ENCODE results near the gene FFAR3.

FFAR3 gene

GRCh38 chr19:35381926-35382325, 23.7 kb downstream of the FFAR3 start:
- H3K27ac ChIP-seq (ENCODE audit: low read length), result no peak overlapping the region

GRCh38 chr19:35383536-35383935, 25.3 kb downstream of the FFAR3 start:
- H3K36me3 ChIP-seq (ENCODE audit: control insufficient read depth in 1 of 2, insufficient read depth in 2 of 2, low read length in 2 of 2), result no peaks in the 10 kb centered on the region
- H3K27ac ChIP-seq (ENCODE audit: low read length), result no peak overlapping the region
- no peak overlapping the region for H3K4me3 ChIP-seq (ENCODE audit: low read depth in 1 of 2, low read length in 2 of 2)
- H3K27me3 ChIP-seq (ENCODE audit: low read depth, low read length), result no peaks in the 10 kb centered on the region
- H3K9me3 ChIP-seq (ENCODE audit: control insufficient read depth in 1 of 2, low read length in 2 of 2), result no peaks in the 10 kb centered on the region
- H3K4me1 ChIP-seq (ENCODE audit: control insufficient read depth in 1 of 2, insufficient read depth in 2 of 2, low read length in 2 of 2), result peaks cover 0 to 12% of the 10 kb centered on the region in 2 donors

More at GRCh38 chr19:35381926-35382325, 23.7 kb downstream of the FFAR3 start:
- Histone ChIP-seq H3K4me3 (ENCODE audit: low read depth in 1 of 2, low read length in 2 of 2) (no peak overlapping the region), H3K9me3 (ENCODE audit: control insufficient read depth in 1 of 2, low read length in 2 of 2) (no peaks in the 10 kb centered on the region), H3K36me3 (ENCODE audit: control insufficient read depth in 1 of 2, insufficient read depth in 2 of 2, low read length in 2 of 2) (no peaks in the 10 kb centered on the region), H3K4me1 (ENCODE audit: control insufficient read depth in 1 of 2, insufficient read depth in 2 of 2, low read length in 2 of 2) (peaks cover 0 to 12% of the 10 kb centered on the region in 2 donors), H3K27me3 (ENCODE audit: low read depth, low read length) (no peaks in the 10 kb centered on the region)

GRCh38 chr19:35388277-35389054, 30.2 kb downstream of the FFAR3 start:
- H3K27me3 ChIP-seq (ENCODE audit: low read depth, low read length), result no peaks in the 10 kb centered on the region
- no peak overlapping the region for H3K27ac ChIP-seq (ENCODE audit: low read length)
- no peak overlapping the region for H3K4me3 ChIP-seq (ENCODE audit: low read depth in 1 of 2, low read length in 2 of 2)
- H3K36me3 ChIP-seq (ENCODE audit: control insufficient read depth in 1 of 2, insufficient read depth in 2 of 2, low read length in 2 of 2), result no peaks in the 10 kb centered on the region
- no peaks in the 10 kb centered on the region for H3K4me1 ChIP-seq (ENCODE audit: control insufficient read depth in 1 of 2, insufficient read depth in 2 of 2, low read length in 2 of 2)
- no peaks in the 10 kb centered on the region for H3K9me3 ChIP-seq (ENCODE audit: control insufficient read depth in 1 of 2, low read length in 2 of 2)

- no peaks in the 10 kb centered on the region for H3K9me3 ChIP-seq (ENCODE audit: control insufficient read depth in 1 of 2, low read length in 2 of 2)
- no peak overlapping the region for H3K4me3 ChIP-seq (ENCODE audit: low read depth in 1 of 2, low read length in 2 of 2)
- H3K27ac ChIP-seq (ENCODE audit: low read length), result no peak overlapping the region
- H3K4me1 ChIP-seq (ENCODE audit: control insufficient read depth in 1 of 2, insufficient read depth in 2 of 2, low read length in 2 of 2), result no peaks in the 10 kb centered on the region
- no peaks in the 10 kb centered on the region for H3K27me3 ChIP-seq (ENCODE audit: low read depth, low read length)
- H3K36me3 ChIP-seq (ENCODE audit: control insufficient read depth in 1 of 2, insufficient read depth in 2 of 2, low read length in 2 of 2), result no peaks in the 10 kb centered on the region
Measured at GRCh38 chr19:35389192-35389861, 31.1 kb downstream of the FFAR3 start.

- Histone ChIP-seq H3K27ac (ENCODE audit: low read length) (no peak overlapping the region), H3K4me1 (ENCODE audit: control insufficient read depth in 1 of 2, insufficient read depth in 2 of 2, low read length in 2 of 2) (peaks cover 0 to 7% of the 10 kb centered on the region in 2 donors)
Measured at GRCh38 chr19:35392742-35393715, 34.8 kb downstream of the FFAR3 start.

GRCh38 chr19:35395382-35396199, 37.3 kb downstream of the FFAR3 start:
- H3K27me3 ChIP-seq (ENCODE audit: low read depth, low read length), result no peaks in the 10 kb centered on the region
- H3K36me3 ChIP-seq (ENCODE audit: control insufficient read depth in 1 of 2, insufficient read depth in 2 of 2, low read length in 2 of 2), result no peaks in the 10 kb centered on the region
- H3K27ac ChIP-seq (ENCODE audit: low read length), result no peak overlapping the region
- peaks cover 0 to 7% of the 10 kb centered on the region in 2 donors for H3K4me1 ChIP-seq (ENCODE audit: control insufficient read depth in 1 of 2, insufficient read depth in 2 of 2, low read length in 2 of 2)
- H3K9me3 ChIP-seq (ENCODE audit: control insufficient read depth in 1 of 2, low read length in 2 of 2), result no peaks in the 10 kb centered on the region
- H3K4me3 ChIP-seq (ENCODE audit: low read depth in 1 of 2, low read length in 2 of 2), result no peak overlapping the region

More at GRCh38 chr19:35392742-35393715, 34.8 kb downstream of the FFAR3 start:
- no peaks in the 10 kb centered on the region for H3K27me3 ChIP-seq (ENCODE audit: low read depth, low read length)
- H3K4me3 ChIP-seq (ENCODE audit: low read depth in 1 of 2, low read length in 2 of 2), result no peak overlapping the region
- H3K9me3 ChIP-seq (ENCODE audit: control insufficient read depth in 1 of 2, low read length in 2 of 2), result no peaks in the 10 kb centered on the region
- no peaks in the 10 kb centered on the region for H3K36me3 ChIP-seq (ENCODE audit: control insufficient read depth in 1 of 2, insufficient read depth in 2 of 2, low read length in 2 of 2)

- Histone ChIP-seq H3K9me3 (ENCODE audit: control insufficient read depth in 1 of 2, low read length in 2 of 2) (no peaks in the 10 kb centered on the region), H3K27ac (ENCODE audit: low read length) (no peak overlapping the region), H3K4me1 (ENCODE audit: control insufficient read depth in 1 of 2, insufficient read depth in 2 of 2, low read length in 2 of 2) (peaks cover 0 to 7% of the 10 kb centered on the region in 2 donors), H3K27me3 (ENCODE audit: low read depth, low read length) (no peaks in the 10 kb centered on the region), H3K36me3 (ENCODE audit: control insufficient read depth in 1 of 2, insufficient read depth in 2 of 2, low read length in 2 of 2) (no peaks in the 10 kb centered on the region), H3K4me3 (ENCODE audit: low read depth in 1 of 2, low read length in 2 of 2) (no peak overlapping the region)
Measured at GRCh38 chr19:35396240-35396885, 38.1 kb downstream of the FFAR3 start.

GRCh38 chr19:35397064-35397463, 38.8 kb downstream of the FFAR3 start:
- Histone ChIP-seq H3K27me3 (ENCODE audit: low read depth, low read length) (no peaks in the 10 kb centered on the region), H3K4me1 (ENCODE audit: control insufficient read depth in 1 of 2, insufficient read depth in 2 of 2, low read length in 2 of 2) (peaks cover 0 to 7% of the 10 kb centered on the region in 2 donors), H3K9me3 (ENCODE audit: control insufficient read depth in 1 of 2, low read length in 2 of 2) (no peaks in the 10 kb centered on the region), H3K4me3 (ENCODE audit: low read depth in 1 of 2, low read length in 2 of 2) (no peak overlapping the region), H3K27ac (ENCODE audit: low read length) (no peak overlapping the region), H3K36me3 (ENCODE audit: control insufficient read depth in 1 of 2, insufficient read depth in 2 of 2, low read length in 2 of 2) (no peaks in the 10 kb centered on the region)

GRCh38 chr19:35398570-35398969, 40.3 kb downstream of the FFAR3 start:
- Histone ChIP-seq H3K27ac (ENCODE audit: low read length) (no peak overlapping the region), H3K4me1 (ENCODE audit: control insufficient read depth in 1 of 2, insufficient read depth in 2 of 2, low read length in 2 of 2) (peaks cover 0 to 7% of the 10 kb centered on the region in 2 donors), H3K36me3 (ENCODE audit: control insufficient read depth in 1 of 2, insufficient read depth in 2 of 2, low read length in 2 of 2) (no peaks in the 10 kb centered on the region), H3K4me3 (ENCODE audit: low read depth in 1 of 2, low read length in 2 of 2) (no peak overlapping the region), H3K9me3 (ENCODE audit: control insufficient read depth in 1 of 2, low read length in 2 of 2) (no peaks in the 10 kb centered on the region), H3K27me3 (ENCODE audit: low read depth, low read length) (no peaks in the 10 kb centered on the region)

GRCh38 chr19:35399231-35399630, 41.0 kb downstream of the FFAR3 start:
- H3K36me3 ChIP-seq (ENCODE audit: control insufficient read depth in 1 of 2, insufficient read depth in 2 of 2, low read length in 2 of 2), result no peaks in the 10 kb centered on the region
- H3K4me1 ChIP-seq (ENCODE audit: control insufficient read depth in 1 of 2, insufficient read depth in 2 of 2, low read length in 2 of 2), result peaks cover 0 to 7% of the 10 kb centered on the region in 2 donors
- H3K27ac ChIP-seq (ENCODE audit: low read length), result no peak overlapping the region
- H3K27me3 ChIP-seq (ENCODE audit: low read depth, low read length), result no peaks in the 10 kb centered on the region
- H3K4me3 ChIP-seq (ENCODE audit: low read depth in 1 of 2, low read length in 2 of 2), result no peak overlapping the region
- no peaks in the 10 kb centered on the region for H3K9me3 ChIP-seq (ENCODE audit: control insufficient read depth in 1 of 2, low read length in 2 of 2)

All from muscle layer of duodenum (tissue), 2 donors.